Upper lobe of left lung (tissue), 4 donors: Measurements from ENCODE around the gene PRKAA1.

ENCODE experiments used
- CTCF ChIP-seq, 6 experiments: fragments of 450-650 bp in 4 of 6; fragments of 200-600 bp in 2 of 6; sonication (generic) in 2 of 6; IDR thresholded peaks; one replicate each; pipeline ENCODE4 v1.5.1; 2016 to 2019; ENCODE audit warnings: antibody characterized with exemption in 6 of 6
- POLR2A ChIP-seq, 4 donors: fragments of 450-650 bp; IDR thresholded peaks; one replicate each; pipeline ENCODE4 v1.5.1; 2016 to 2017; ENCODE audit warnings: antibody characterized with exemption in 4 of 4, mild to moderate bottlenecking in 2 of 4
- POLR2AphosphoS5 ChIP-seq, 2 donors: sonication (generic); formaldehyde crosslinking; IDR thresholded peaks; one replicate each; pipeline ENCODE4 v1.5.1; 2017; ENCODE audit warnings: antibody characterized with exemption in 2 of 2

GRCh38 chr5:40733434-40733833, 64.7 kb downstream of the PRKAA1 start:
- no peak for TF ChIP-seq POLR2A (IDR thresholded peaks at IDR 0.05)
- TF ChIP-seq CTCF (IDR thresholded peaks at IDR 0.05), result no peak
- no peak for TF ChIP-seq POLR2AphosphoS5 (IDR thresholded peaks at IDR 0.05)
